HG03575 (cell line): ENCODE data around the gene TMEM134.
"Not testable (repeated sequence)": the region's sequence is repeated elsewhere in the genome, so short reads cannot be mapped to it uniquely, and the experiment has no call there.

Experiments
- ATAC-seq: cut with Tn5 transposase; IDR thresholded peaks from one replicate; pipeline ENCODE4 v1.9.1; 2021; ENCODE audit not compliant: unreplicated experiment, insufficient number of reproducible peaks, low FRiP score; ENCODE audit errors: extremely low read depth

TMEM134 gene

GRCh38 chr11:67489203-67489884 lies 20.3 kb upstream of the TMEM134 start:
- ATAC-seq: no peak

GRCh38 chr11:67486481-67487195 lies 17.6 kb upstream of the TMEM134 start:
- no peak for ATAC-seq

GRCh38 chr11:67485873-67486361 lies 16.9 kb upstream of the TMEM134 start:
- not testable (repeated sequence) for ATAC-seq

- ATAC-seq: no peak
These were observed 15.8 kb upstream of the TMEM134 start for GRCh38 chr11:67484847-67485311.

GRCh38 chr11:67483831-67484665 lies 15.0 kb upstream of the TMEM134 start:
- no peak for ATAC-seq

GRCh38 chr11:67482827-67483798 lies 14.1 kb upstream of the TMEM134 start, which contains the start of gene AIP:
TSS of gene AIP (plus strand) at chr11:67483026. CDS start at chr11:67483159, 133 bp downstream.
- peak; percentile 38 for ATAC-seq

- ATAC-seq: no peak
These were observed 13.3 kb upstream of the TMEM134 start for GRCh38 chr11:67482275-67482826.

GRCh38 chr11:67477344-67478050 lies 8.4 kb upstream of the TMEM134 start:
- not testable (repeated sequence) for ATAC-seq

GRCh38 chr11:67476692-67477091 lies 7.6 kb upstream of the TMEM134 start:
- ATAC-seq: not testable (repeated sequence)

GRCh38 chr11:67472882-67473281 lies 3.8 kb upstream of the TMEM134 start:
- no peak for ATAC-seq

GRCh38 chr11:67470337-67471002 lies 1.4 kb upstream of the TMEM134 start:
- ATAC-seq: no peak

- ATAC-seq: no peak
These were observed 409 bp upstream of the TMEM134 start for GRCh38 chr11:67469508-67469811.

GRCh38 chr11:67468456-67468758 lies 644 bp downstream of the TMEM134 start:
- ATAC-seq: no peak

GRCh38 chr11:67468056-67468455 lies 995 bp downstream of the TMEM134 start:
- no peak for ATAC-seq

- no peak for ATAC-seq
These were observed 1.9 kb downstream of the TMEM134 start for GRCh38 chr11:67466962-67467771.

GRCh38 chr11:67466367-67466766 lies 2.7 kb downstream of the TMEM134 start:
- no peak for ATAC-seq
